Neural cell (in vitro differentiated cells): ENCODE data around the gene KLF17.

ENCODE experiments used
- CTCF ChIP-seq: fragments of 450-650 bp; IDR thresholded peaks from 2 replicates; pipeline ENCODE4 v1.5.1; 2014; ENCODE audit warnings: antibody characterized with exemption, mild to moderate bottlenecking, moderate library complexity; ENCODE audit not compliant: poor library complexity, severe bottlenecking
- POLR2AphosphoS5 ChIP-seq: IDR thresholded peaks from 2 replicates; pipeline ENCODE4 v1.6.1; 2012
- RAD21 ChIP-seq: fragments of 450-650 bp; conservative IDR thresholded peaks from 2 replicates; pipeline ENCODE4 v1.6.1; 2014; ENCODE audit warnings: antibody characterized with exemption, mild to moderate bottlenecking, moderate library complexity
- REST ChIP-seq: IDR thresholded peaks from 2 replicates; pipeline ENCODE4 v1.6.1; 2012; ENCODE audit warnings: borderline replicate concordance

GRCh38 chr1:44129616-44130500, 11.2 kb downstream of the KLF17 start:
- TF ChIP-seq RAD21, result no peak
- TF ChIP-seq REST, result no peak
- no peak for TF ChIP-seq CTCF
- TF ChIP-seq POLR2AphosphoS5, result no peak
